AG09319 (cell line): ENCODE results near the gene PI4KA.
A peak's percentile ranks its signal among the peaks of the same experiment; 100 is the strongest.

ENCODE experiments used
- DNase-seq: peaks from one replicate; pipeline ENCODE4 v3.0.0-alpha.2; 2010; ENCODE audit warnings: low read depth; ENCODE audit errors: extremely low read depth
- TF ChIP-seq, protein P1 (sequence below): IDR thresholded peaks from 2 replicates; pipeline ENCODE4 v1.5.1; 2011; ENCODE audit warnings: low read depth, mild to moderate bottlenecking, inconsistent platforms, low read length, moderate library complexity

Gene PI4KA

DNA sequence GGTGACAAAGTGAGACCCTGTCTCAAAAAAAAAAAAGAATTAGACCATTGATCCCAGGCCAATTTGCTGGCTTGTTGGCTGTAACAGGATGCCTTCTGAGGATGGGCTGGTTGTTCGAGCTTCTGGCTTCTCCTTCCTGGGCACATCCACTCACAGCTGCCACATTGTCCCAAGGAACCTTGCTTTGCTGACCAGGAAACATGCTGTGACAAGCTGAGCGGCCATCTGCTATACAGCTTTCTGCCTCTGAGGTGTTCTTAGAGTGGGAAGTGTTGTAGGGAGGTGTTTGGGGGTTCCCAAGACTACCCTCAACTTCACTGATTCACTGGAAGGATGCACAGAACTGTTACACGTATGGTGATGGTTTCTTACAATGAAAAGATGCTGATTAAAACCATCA lies 6.7 kb upstream of the PI4KA start:
- TF ChIP-seq, protein P1, sequence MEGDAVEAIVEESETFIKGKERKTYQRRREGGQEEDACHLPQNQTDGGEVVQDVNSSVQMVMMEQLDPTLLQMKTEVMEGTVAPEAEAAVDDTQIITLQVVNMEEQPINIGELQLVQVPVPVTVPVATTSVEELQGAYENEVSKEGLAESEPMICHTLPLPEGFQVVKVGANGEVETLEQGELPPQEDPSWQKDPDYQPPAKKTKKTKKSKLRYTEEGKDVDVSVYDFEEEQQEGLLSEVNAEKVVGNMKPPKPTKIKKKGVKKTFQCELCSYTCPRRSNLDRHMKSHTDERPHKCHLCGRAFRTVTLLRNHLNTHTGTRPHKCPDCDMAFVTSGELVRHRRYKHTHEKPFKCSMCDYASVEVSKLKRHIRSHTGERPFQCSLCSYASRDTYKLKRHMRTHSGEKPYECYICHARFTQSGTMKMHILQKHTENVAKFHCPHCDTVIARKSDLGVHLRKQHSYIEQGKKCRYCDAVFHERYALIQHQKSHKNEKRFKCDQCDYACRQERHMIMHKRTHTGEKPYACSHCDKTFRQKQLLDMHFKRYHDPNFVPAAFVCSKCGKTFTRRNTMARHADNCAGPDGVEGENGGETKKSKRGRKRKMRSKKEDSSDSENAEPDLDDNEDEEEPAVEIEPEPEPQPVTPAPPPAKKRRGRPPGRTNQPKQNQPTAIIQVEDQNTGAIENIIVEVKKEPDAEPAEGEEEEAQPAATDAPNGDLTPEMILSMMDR, result no peak
- no peak for DNase-seq

DNA sequence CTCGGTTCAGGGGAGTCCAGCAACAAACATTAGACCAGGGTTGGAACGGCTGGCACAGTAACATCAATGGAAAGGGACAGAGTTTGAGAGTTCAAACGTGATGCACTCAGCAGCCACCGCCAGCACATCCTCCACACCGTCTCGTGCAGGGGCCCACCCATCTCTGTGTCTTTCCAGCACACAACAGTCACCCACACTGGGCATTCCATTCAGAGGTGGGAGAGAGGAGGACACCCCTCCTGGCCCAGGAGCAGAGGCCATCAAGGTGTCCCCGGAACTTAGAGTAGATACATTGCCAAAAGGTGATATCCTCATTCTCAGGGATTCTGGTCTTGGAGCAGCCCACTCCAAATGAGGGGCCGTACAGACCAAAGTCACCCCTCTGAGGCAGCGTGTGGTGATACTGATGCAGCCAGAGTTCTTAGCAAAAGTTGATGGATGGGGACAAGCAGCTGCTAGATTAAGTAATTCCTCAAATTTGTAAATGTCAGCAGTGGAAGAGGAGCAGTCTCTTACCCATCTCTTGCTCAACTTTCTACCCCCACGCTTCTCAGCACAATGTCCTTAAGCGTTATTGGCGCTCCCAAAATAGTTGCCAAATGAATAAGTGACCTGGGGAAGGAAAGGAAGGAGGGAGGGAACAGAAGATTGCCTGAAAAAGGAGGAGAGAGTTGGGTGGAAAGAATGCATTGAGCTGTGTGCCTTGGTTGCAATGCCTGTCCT lies 5.7 kb upstream of the PI4KA start:
- TF ChIP-seq, protein P1, result no peak
- no peak for DNase-seq

DNA sequence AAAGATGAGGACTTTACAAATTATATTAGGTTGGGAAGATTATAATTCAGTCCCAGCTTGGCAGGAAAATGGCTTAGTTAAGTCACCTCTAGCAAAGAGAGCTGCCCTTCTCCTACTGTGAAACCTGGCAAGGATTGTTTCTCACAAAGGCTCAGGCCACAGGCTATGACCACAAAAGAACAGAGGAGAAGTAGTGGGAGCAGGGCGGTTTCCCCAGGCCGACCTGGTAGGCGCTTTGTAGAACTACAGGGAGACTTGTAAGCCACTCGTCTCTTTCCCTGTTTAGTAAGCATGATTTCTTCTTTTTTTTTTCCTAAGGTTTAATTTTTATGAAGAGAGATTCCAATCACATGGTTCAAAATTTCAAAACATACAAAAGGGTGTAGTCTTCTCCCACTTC lies 4.8 kb upstream of the PI4KA start:
- TF ChIP-seq, protein P1, result no peak
- DNase-seq, result no peak

DNA sequence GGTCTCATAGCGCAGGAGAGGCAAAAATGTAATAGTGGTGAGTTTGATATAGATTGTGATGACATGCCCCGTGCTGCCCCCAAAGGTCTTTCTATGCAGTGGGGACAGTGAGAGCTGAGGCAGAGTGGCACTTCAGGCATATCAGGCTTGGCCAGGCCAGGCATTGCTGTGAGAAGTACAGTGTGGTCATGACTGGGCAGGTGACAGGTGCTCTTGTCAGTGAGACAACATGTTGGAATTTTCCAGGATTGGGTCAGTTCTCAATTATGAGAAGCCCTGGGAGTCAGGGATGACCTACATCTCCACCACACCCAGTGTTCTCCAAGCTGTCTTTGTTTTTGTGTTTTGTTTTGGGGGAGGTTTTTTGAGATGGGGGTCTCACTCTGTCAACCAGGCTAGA lies 3.9 kb upstream of the PI4KA start:
- TF ChIP-seq, protein P1, result no peak
- DNase-seq, result no peak

DNA sequence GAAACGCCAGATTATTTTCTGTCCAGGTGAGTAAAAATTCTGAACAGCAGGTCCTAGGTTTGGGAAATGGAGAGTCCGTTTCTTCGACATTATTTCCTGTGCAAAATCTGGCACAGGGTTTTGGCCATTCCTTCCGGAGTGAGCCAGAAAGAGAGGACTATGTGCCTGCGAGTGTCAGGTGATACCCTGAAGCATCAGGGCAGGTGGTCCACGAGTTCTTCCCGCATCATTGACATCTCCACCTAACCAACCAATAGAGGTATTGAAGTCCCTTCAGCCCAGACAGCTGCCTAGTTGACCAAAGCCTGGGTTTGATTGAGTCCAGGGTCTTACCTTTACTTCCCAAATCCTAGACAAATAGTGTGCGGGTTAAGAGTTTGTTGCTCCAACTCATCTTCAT lies 1.0 kb upstream of the PI4KA start:
- DNase-seq, result no peak
- TF ChIP-seq, protein P1, result no peak

DNA sequence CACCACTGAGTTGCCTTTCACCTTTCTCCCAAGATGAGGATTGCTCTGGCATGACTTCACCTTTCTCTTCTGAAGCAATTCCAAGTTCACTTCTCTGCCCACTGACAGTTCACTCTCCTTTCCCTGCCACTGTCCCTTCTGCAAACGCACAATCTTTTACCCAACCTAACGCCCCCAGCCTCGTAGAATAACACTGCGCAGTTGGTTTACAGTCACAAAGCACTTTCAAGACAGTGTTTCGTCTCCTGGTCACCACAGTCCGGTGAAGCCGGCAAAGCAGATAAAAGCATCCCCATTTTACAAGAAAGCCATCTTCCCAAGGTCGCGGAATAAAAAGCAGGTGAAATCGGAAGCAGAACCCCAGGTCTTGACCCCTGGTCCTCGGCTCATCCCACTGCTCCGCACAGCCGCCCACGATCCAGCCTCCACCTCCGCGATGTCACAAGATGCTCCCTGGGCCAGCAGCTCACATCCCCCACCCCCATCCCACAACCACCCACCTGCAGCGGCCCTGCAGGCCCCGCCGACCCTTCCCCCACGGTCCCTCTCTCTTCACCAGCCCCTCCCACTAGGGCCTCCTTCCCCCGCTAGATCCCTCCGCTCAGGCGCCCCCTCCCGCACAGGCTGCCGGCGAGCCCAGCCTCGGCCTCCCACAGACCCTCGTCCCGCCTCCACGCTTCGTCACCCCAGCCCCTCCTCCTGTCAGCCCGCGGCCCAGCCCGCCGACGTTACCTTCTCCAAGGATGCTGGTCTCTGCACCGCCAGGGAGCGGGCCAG lies 585 bp downstream of the PI4KA start:
- TF ChIP-seq, protein P1, result peak; percentile 1; the same call in 1 of the 2 replicates
- peak; percentile 58 for DNase-seq

DNA sequence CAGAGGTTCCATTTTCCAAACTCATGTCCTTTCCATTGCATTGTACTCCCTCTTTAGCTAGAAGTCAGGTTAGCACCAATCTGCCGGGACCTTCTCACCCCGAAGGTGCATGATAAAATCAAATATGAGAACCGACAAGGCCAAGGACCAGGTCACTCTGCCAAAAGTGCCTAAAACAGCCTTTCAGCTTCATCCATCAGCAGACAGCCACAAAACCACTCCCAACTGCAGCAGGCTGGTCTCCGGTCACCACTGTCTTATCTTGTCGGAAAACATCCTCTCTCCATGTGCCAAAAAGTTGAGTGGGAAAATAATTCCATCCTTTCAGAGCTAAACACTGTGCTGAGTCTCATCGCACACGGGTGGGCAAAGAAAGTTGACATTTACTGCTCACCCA lies 1.4 kb downstream of the PI4KA start:
- DNase-seq, result no peak
- TF ChIP-seq, protein P1, result no peak
